A549 (cell line): ENCODE data around the gene VAMP5. TPM values are rescaled to one million over a fixed set of nuclear protein-coding genes. Genes with fewer than 3 reads are reported as not detected.

Source experiments
- ATAC-seq, 2 experiments: fragments of 200-7000 bp in 1 of 2; fragments of >200 bp in 1 of 2; cut with Nextera tagmentation in 1 of 2; cut with Tn5 transposase in 1 of 2; 3 replicates each; pipeline versions ENCODE4 v1.8.0 to v1.9.1; 2018 to 2020; ENCODE audit warnings: mild to moderate bottlenecking in 1 of 2, moderate library complexity in 1 of 2
- CTCF ChIA-PET: fragments of 300-600 bp; sonication (Branson Sonifier 250); formaldehyde crosslinking; extraction: SDS; loops from one replicate; lab custom pipeline; 2021; ENCODE audit warnings: antibody characterized with exemption, inconsistent platforms; lab: Yijun Ruan, JAX
- POLR2A ChIA-PET: fragments of 350-600 bp; formaldehyde crosslinking; extraction: SDS; loops from one replicate; lab custom pipeline; 2021; ENCODE audit warnings: antibody characterized with exemption, inconsistent platforms; lab: Yijun Ruan, JAX
- DNase-seq, 2 experiments: peaks; one replicate each; pipeline versions ENCODE4 v3.0.0 to v3.0.0-alpha.2; 2011 to 2016; ENCODE audit warnings: low read depth in 1 of 2, low spot score in 1 of 2
- FAIRE-seq: peaks from 2 replicates; lab custom pipeline; 2011; peaks lifted over from hg19 to GRCh38; lab: Jason Lieb, UNC
- H3K27ac ChIP-seq, 2 experiments: fragments of >200 bp; sonication (Bioruptor Twin); formaldehyde crosslinking; 3 replicates each; pipeline ENCODE4 v1.5.1; 2016 to 2017
- H3K4me1 ChIP-seq: fragments of >200 bp; sonication (Bioruptor Twin); formaldehyde crosslinking; 3 replicates; pipeline ENCODE4 v1.6.1; 2016
- H3K4me2 ChIP-seq: fragments of >200 bp; sonication (Bioruptor Twin); formaldehyde crosslinking; 3 replicates; pipeline ENCODE4 v1.6.1; 2016
- H3K4me3 ChIP-seq: fragments of >200 bp; sonication (Bioruptor Twin); formaldehyde crosslinking; 3 replicates; pipeline ENCODE4 v1.5.1; 2016
- H3K9me3 ChIP-seq: fragments of >200 bp; sonication (Bioruptor Twin); formaldehyde crosslinking; 3 replicates; pipeline ENCODE4 v1.6.1; 2016
- CBX2 ChIP-seq: fragments of 200-600 bp; sonication (generic); IDR thresholded peaks from 2 replicates; pipeline ENCODE4 v1.6.1; 2016; ENCODE audit warnings: low read depth, mild to moderate bottlenecking, borderline replicate concordance
- CBX8 ChIP-seq: fragments of 200-600 bp; sonication (generic); IDR thresholded peaks from 2 replicates; pipeline ENCODE4 v1.6.1; 2016
- CHD2 ChIP-seq: fragments of 150-350 bp; IDR thresholded peaks from 2 replicates; pipeline ENCODE4 v1.6.1; 2014; ENCODE audit warnings: low read length; ENCODE audit not compliant: partially characterized antibody
- CHD4 ChIP-seq: fragments of 200-600 bp; sonication (generic); IDR thresholded peaks from 2 replicates; pipeline ENCODE4 v1.6.1; 2016; ENCODE audit warnings: antibody characterized with exemption, mild to moderate bottlenecking, borderline replicate concordance
- EHF ChIP-seq: fragments of 250-450 bp; sonication (Bioruptor Pico); IDR thresholded peaks from 2 replicates; pipeline ENCODE4 v1.5.0; 2020; ENCODE audit warnings: mild to moderate bottlenecking
- FOSB ChIP-seq: fragments of 250-450 bp; sonication (Bioruptor Pico); IDR thresholded peaks from 2 replicates; pipeline ENCODE4 v1.5.0; 2020; ENCODE audit warnings: mild to moderate bottlenecking, moderate library complexity
- HDAC2 ChIP-seq: fragments of 200-600 bp; sonication (generic); IDR thresholded peaks from 2 replicates; pipeline ENCODE4 v1.6.1; 2016
- HES2 ChIP-seq: fragments of >200 bp; sonication (Bioruptor Twin); formaldehyde crosslinking; IDR thresholded peaks from 2 replicates; pipeline ENCODE4 v1.6.1; 2016
- HOXB5 ChIP-seq: fragments of 250-450 bp; sonication (Bioruptor Pico); IDR thresholded peaks from 2 replicates; pipeline ENCODE4 v1.5.0; 2020; ENCODE audit warnings: mild to moderate bottlenecking, moderate library complexity
- KDM5A ChIP-seq: fragments of 200-600 bp; sonication (generic); IDR thresholded peaks from 2 replicates; pipeline ENCODE4 v1.6.1; 2016; ENCODE audit warnings: antibody characterized with exemption, mild to moderate bottlenecking
- MAZ ChIP-seq: fragments of 150-350 bp; IDR thresholded peaks from 2 replicates; pipeline ENCODE4 v1.6.1; 2014; ENCODE audit warnings: antibody characterized with exemption, low read depth, low read length, borderline replicate concordance
- MYC ChIP-seq: IDR thresholded peaks from 2 replicates; pipeline ENCODE4 v1.6.1; 2012; ENCODE audit warnings: mild to moderate bottlenecking, inconsistent platforms, low read length, improper control_type of control experiment, borderline replicate concordance
- SREBF2 ChIP-seq: fragments of 450-650 bp; IDR thresholded peaks from 2 replicates; pipeline ENCODE4 v1.6.1; 2014; ENCODE audit warnings: mild to moderate bottlenecking, moderate library complexity
- TP53 ChIP-seq: fragments of 250-450 bp; sonication (Bioruptor Pico); IDR thresholded peaks from 2 replicates; pipeline ENCODE4 v1.5.0; 2021; ENCODE audit warnings: mild to moderate bottlenecking, moderate library complexity
- ZC3H11A ChIP-seq: fragments of 450-650 bp; IDR thresholded peaks from 2 replicates; pipeline ENCODE4 v1.6.1; 2014; ENCODE audit warnings: antibody characterized with exemption, mild to moderate bottlenecking
- WGBS: methylation state at CpG from one replicate; pipeline ENCODE4 v1.1.6; 2017; ENCODE audit errors: missing lambda C conversion rate; 5-methylcytosine and 5-hydroxymethylcytosine counted together
- polyA plus RNA-seq, 4 experiments: library from polyadenylated mRNA; depleted of rRNA in 3 of 4; stranded (reverse); fragments of >200 nt; fragmentation: RNase III in 1 of 4; extraction: RNeasy Plus Mini Kit Qiagen cat#74134 plus additional on column Dnase treatment in 1 of 4; gene quantifications; 2 replicates in 3 of 4; 3 replicates in 1 of 4; pipeline ENCODE4 v1.2.3, GENCODE V29; 2011 to 2017
- TF ChIP-seq, protein P1 (sequence below): fragments of 250-450 bp; sonication (Bioruptor Pico); IDR thresholded peaks from 2 replicates; pipeline ENCODE4 v1.5.0; 2020; ENCODE audit warnings: low read depth, mild to moderate bottlenecking, moderate library complexity
- TF ChIP-seq, protein P2 (sequence below): fragments of >200 bp; sonication (Bioruptor Twin); formaldehyde crosslinking; IDR thresholded peaks from 3 replicates; pipeline ENCODE4 v1.6.1; 2016
- TF ChIP-seq, protein P3 (sequence below): fragments of >200 bp; sonication (Bioruptor Twin); formaldehyde crosslinking; IDR thresholded peaks from 3 replicates; pipeline ENCODE4 v1.5.1; 2016

Gene VAMP5
- polyA plus RNA-seq, 2 of the 4 experiments (the other 2 are of a cell fraction), result 0.16 TPM; not detected in 1

GRCh38 chr2:85547859-85548607 is 36.2 kb upstream of the VAMP5 start:
- WGBS, result 68% methylated on average over 6 of the region's 6 CpGs
- DNase-seq (no peak), FAIRE-seq (no peak), ATAC-seq (peak; percentile 7 to 12; a peak in 5 of 6 replicates)
- ChIA-PET POLR2A (interaction anchor here (0.6 to 9.0 kb wide), 7 partner anchors 8 to 507 kb away, joined by 3 to 116 read pairs (median 4); partner anchors contain the start of genes MAT2A, RNF181 and SH2D6), CTCF (interaction anchor here (0.8 to 35.5 kb wide), 6 partner anchors 9 to 198 kb away, joined by 3 to 1185 read pairs (median 120); partner anchors contain the start of genes CAPG, GGCX, MAT2A and SH2D6)
- Histone ChIP-seq H3K4me3 (no peak overlapping the region), H3K27ac (0 out of 6 replicates have a peak overlapping the region, but pooled peaks of 1 of the 2 experiments have one; percentile 11), H3K4me2 (no peak overlapping the region), H3K9me3 (no peaks in the 10 kb centered on the region), H3K4me1 (peaks cover 49% of the 10 kb centered on the region)
- TF ChIP-seq TP53 (peak; percentile 27; the same call in 1 of the 2 replicates), CHD2 (peak; percentile 16), HDAC2 (no peak), SREBF2 (no peak)

DNA sequence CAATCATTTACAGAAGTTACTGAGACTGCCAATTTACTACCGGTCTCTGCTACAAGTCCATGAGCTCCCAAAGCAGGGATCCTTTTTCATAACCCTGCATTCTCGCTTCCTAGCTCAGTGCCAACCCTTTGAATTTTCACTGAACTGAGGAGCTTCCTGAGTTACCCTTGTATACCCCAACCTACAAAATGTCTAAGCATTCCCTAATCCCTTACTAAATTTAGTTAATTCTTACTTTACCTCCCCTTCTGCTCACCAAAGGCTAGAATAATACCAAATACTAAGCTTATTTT is 35.7 kb upstream of the VAMP5 start:
- Histone ChIP-seq H3K9me3 (no peaks in the 10 kb centered on the region), H3K4me3 (no peak overlapping the region), H3K4me1 (peaks cover 44% of the 10 kb centered on the region), H3K4me2 (no peak overlapping the region), H3K27ac (0 out of 6 replicates have a peak overlapping the region, but pooled peaks of 1 of the 2 experiments have one; percentile 11)
- WGBS, result 60% methylated on average over 2 of the region's 2 CpGs
- DNase-seq, result no peak
- FAIRE-seq, result no peak
- 0 out of 6 replicates have a peak, but pooled peaks of 1 of the 2 experiments have one; percentile 8 for ATAC-seq
- POLR2A ChIA-PET, result interaction anchor here (0.6 to 9.0 kb wide), 6 partner anchors 9 to 508 kb away, joined by 3 to 116 read pairs (median 5); partner anchors contain the start of genes MAT2A, RNF181 and SH2D6
- TF ChIP-seq HOXB5 (no peak), KDM5A (no peak), CBX8 (no peak), HDAC2 (no peak), FOSB (CRISPR knock-in tag) (no peak), MAZ (no peak), EHF (CRISPR knock-in tag) (no peak), ZC3H11A (no peak), MYC (no peak), CBX2 (no peak), HES2 (no peak), CHD4 (no peak)
- TF ChIP-seq, protein P1, sequence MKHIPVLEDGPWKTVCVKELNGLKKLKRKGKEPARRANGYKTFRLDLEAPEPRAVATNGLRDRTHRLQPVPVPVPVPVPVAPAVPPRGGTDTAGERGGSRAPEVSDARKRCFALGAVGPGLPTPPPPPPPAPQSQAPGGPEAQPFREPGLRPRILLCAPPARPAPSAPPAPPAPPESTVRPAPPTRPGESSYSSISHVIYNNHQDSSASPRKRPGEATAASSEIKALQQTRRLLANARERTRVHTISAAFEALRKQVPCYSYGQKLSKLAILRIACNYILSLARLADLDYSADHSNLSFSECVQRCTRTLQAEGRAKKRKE (CRISPR knock-in tag), result no peak
- TF ChIP-seq, protein P2, sequence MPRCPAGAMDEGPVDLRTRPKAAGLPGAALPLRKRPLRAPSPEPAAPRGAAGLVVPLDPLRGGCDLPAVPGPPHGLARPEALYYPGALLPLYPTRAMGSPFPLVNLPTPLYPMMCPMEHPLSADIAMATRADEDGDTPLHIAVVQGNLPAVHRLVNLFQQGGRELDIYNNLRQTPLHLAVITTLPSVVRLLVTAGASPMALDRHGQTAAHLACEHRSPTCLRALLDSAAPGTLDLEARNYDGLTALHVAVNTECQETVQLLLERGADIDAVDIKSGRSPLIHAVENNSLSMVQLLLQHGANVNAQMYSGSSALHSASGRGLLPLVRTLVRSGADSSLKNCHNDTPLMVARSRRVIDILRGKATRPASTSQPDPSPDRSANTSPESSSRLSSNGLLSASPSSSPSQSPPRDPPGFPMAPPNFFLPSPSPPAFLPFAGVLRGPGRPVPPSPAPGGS, result no peak
- TF ChIP-seq, protein P3, sequence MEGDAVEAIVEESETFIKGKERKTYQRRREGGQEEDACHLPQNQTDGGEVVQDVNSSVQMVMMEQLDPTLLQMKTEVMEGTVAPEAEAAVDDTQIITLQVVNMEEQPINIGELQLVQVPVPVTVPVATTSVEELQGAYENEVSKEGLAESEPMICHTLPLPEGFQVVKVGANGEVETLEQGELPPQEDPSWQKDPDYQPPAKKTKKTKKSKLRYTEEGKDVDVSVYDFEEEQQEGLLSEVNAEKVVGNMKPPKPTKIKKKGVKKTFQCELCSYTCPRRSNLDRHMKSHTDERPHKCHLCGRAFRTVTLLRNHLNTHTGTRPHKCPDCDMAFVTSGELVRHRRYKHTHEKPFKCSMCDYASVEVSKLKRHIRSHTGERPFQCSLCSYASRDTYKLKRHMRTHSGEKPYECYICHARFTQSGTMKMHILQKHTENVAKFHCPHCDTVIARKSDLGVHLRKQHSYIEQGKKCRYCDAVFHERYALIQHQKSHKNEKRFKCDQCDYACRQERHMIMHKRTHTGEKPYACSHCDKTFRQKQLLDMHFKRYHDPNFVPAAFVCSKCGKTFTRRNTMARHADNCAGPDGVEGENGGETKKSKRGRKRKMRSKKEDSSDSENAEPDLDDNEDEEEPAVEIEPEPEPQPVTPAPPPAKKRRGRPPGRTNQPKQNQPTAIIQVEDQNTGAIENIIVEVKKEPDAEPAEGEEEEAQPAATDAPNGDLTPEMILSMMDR, result no peak
- CTCF ChIA-PET, result interaction anchor here (0.8 to 35.5 kb wide), 8 partner anchors 9 to 199 kb away, joined by 3 to 1185 read pairs (median 30); partner anchors contain the start of genes CAPG, GGCX, MAT2A and SH2D6
